Measurements from ENCODE around the gene DPYD.

- TF ChIP-seq CTCF (IDR thresholded peaks at IDR 0.05; ENCODE audit: low read length), result no peak
- TF ChIP-seq EZH2 (optimal IDR thresholded peaks at IDR 0.05; ENCODE audit: low read depth, low read length), result no peak
Measured at GRCh38 chr1:97505816-97506215, 415.0 kb downstream of the DPYD start.
